ENCODE measurements around the gene NPPC.

DNA sequence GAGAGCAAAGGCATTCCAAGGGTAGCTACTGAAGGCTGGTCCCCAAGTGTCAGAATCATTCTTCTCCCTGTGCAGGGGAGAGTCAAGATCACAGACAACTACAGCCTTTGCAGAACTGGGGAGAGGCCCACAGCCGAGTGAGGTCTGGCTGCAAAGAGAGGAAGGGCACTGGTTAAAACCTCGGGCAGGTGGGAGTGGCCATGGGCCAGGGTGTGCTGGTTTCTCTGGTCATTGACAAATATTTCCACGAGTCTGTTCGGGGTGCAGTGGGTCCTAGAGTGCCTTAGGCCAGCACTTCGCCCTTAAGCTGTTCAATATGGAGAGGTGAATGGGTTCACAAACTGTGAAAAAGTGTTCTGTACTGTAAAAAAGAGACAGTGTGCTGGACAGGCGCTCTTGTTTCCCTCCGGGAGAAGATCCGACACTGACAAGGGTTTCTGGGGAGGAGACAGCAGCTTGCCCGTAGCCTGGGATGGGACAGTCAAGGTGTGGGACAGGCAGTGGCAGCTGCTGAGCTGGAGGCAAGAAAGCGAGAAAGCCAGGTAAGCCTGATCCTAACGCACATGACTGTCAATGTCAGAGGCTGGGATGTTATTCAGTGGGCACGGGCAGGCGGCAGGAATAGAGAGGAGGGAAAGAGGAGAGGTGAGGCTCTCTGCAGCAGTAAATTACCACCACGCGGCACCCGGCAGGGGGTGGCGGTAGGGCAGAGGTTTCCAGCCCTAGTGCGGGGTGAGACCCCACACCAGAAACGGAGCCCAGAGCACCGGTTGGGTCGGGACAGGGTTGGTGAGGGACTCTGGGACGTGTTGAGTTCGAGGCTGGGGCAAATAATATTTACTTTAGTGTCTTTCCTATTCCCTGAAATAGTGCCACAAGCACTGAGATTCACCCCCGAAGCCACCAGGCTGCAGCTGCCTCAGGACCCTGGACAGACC lies 2.0 kb downstream of the NPPC start:
- TF ChIP-seq, protein P1, sequence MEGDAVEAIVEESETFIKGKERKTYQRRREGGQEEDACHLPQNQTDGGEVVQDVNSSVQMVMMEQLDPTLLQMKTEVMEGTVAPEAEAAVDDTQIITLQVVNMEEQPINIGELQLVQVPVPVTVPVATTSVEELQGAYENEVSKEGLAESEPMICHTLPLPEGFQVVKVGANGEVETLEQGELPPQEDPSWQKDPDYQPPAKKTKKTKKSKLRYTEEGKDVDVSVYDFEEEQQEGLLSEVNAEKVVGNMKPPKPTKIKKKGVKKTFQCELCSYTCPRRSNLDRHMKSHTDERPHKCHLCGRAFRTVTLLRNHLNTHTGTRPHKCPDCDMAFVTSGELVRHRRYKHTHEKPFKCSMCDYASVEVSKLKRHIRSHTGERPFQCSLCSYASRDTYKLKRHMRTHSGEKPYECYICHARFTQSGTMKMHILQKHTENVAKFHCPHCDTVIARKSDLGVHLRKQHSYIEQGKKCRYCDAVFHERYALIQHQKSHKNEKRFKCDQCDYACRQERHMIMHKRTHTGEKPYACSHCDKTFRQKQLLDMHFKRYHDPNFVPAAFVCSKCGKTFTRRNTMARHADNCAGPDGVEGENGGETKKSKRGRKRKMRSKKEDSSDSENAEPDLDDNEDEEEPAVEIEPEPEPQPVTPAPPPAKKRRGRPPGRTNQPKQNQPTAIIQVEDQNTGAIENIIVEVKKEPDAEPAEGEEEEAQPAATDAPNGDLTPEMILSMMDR (conservative IDR thresholded peaks at IDR 0.05; ENCODE audit: low read depth, low read length) = no peak
- no peak for TF ChIP-seq EZH2 (IDR thresholded peaks at IDR 0.05; ENCODE audit: low read length, unreplicated experiment)
